DND-41 (cell line): ENCODE data around the gene AKT1.

Source experiments
- EZH2 ChIP-seq: IDR thresholded peaks from 3 replicates; pipeline ENCODE4 v1.6.1; 2012; ENCODE audit warnings: borderline replicate concordance, low read depth, mild to moderate bottlenecking, moderate library complexity, low read length, inconsistent platforms; ENCODE audit not compliant: severe bottlenecking
- TF ChIP-seq, protein P1 (sequence below): IDR thresholded peaks from 2 replicates; pipeline ENCODE4 v1.5.1; 2012; ENCODE audit warnings: borderline replicate concordance, low read length, moderate library complexity, mild to moderate bottlenecking; ENCODE audit not compliant: poor library complexity, severe bottlenecking; ENCODE audit errors: extremely low read depth

DNA sequence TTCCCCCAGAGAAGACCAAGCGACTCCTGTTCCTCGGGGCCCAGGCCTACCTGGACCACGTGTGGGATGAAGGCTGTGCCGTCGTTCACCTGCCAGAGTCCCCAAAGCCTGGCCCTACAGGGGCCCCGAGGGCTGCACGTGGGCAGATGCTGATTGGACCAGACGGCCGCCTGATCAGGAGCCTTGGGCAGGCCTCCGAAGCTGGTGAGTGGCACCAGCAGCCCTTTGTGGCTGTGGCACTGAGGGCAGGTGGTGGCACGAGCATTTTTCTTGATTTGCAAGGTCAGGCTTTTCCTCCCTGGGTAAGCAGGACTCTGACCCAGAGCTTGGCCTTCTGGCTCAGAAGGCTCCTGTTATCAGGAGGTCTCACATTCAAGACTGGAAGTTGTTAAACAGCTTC lies 39.9 kb downstream of the AKT1 start:
- TF ChIP-seq, protein P1, sequence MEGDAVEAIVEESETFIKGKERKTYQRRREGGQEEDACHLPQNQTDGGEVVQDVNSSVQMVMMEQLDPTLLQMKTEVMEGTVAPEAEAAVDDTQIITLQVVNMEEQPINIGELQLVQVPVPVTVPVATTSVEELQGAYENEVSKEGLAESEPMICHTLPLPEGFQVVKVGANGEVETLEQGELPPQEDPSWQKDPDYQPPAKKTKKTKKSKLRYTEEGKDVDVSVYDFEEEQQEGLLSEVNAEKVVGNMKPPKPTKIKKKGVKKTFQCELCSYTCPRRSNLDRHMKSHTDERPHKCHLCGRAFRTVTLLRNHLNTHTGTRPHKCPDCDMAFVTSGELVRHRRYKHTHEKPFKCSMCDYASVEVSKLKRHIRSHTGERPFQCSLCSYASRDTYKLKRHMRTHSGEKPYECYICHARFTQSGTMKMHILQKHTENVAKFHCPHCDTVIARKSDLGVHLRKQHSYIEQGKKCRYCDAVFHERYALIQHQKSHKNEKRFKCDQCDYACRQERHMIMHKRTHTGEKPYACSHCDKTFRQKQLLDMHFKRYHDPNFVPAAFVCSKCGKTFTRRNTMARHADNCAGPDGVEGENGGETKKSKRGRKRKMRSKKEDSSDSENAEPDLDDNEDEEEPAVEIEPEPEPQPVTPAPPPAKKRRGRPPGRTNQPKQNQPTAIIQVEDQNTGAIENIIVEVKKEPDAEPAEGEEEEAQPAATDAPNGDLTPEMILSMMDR = no peak
- no peak for TF ChIP-seq EZH2
